HG03521 (cell line): ENCODE data around the gene THRB.

ENCODE experiments used
- ATAC-seq: cut with Tn5 transposase; IDR thresholded peaks from one replicate; pipeline ENCODE4 v1.9.1; 2021; ENCODE audit warnings: mild to moderate bottlenecking, moderate library complexity; ENCODE audit not compliant: unreplicated experiment

Gene THRB

GRCh38 chr3:24492971-24493551 is 1.6 kb downstream of the THRB start:
- ATAC-seq: no peak

GRCh38 chr3:24490151-24490550 is 4.5 kb downstream of the THRB start:
- ATAC-seq: no peak

- ATAC-seq: no peak
These were observed 7.1 kb downstream of the THRB start for GRCh38 chr3:24487325-24488262.

- ATAC-seq: no peak
These were observed 9.1 kb downstream of the THRB start for GRCh38 chr3:24485511-24485910.

GRCh38 chr3:24483873-24484272 is 10.8 kb downstream of the THRB start:
- no peak for ATAC-seq

GRCh38 chr3:24482096-24482705 is 12.4 kb downstream of the THRB start:
- ATAC-seq: no peak

- no peak for ATAC-seq
These were observed 13.5 kb downstream of the THRB start for GRCh38 chr3:24481193-24481592.

- no peak for ATAC-seq
These were observed 14.2 kb downstream of the THRB start for GRCh38 chr3:24480497-24480896.

- ATAC-seq: no peak
These were observed 14.8 kb downstream of the THRB start for GRCh38 chr3:24479816-24480215.

GRCh38 chr3:24476871-24477656 is 17.6 kb downstream of the THRB start:
- ATAC-seq: no peak

- ATAC-seq: no peak
These were observed 18.7 kb downstream of the THRB start for GRCh38 chr3:24475925-24476324.

- ATAC-seq: no peak
These were observed 19.8 kb downstream of the THRB start for GRCh38 chr3:24474862-24475261.

GRCh38 chr3:24472358-24472757 is 22.3 kb downstream of the THRB start:
- ATAC-seq: no peak

- no peak for ATAC-seq
These were observed 23.2 kb downstream of the THRB start for GRCh38 chr3:24471486-24471885.

- ATAC-seq: no peak
These were observed 24.4 kb downstream of the THRB start for GRCh38 chr3:24470277-24470676.

GRCh38 chr3:24464389-24464788 is 30.3 kb downstream of the THRB start:
- ATAC-seq: no peak

GRCh38 chr3:24462737-24463136 is 31.9 kb downstream of the THRB start:
- ATAC-seq: no peak

- ATAC-seq: no peak
These were observed 33.7 kb downstream of the THRB start for GRCh38 chr3:24460974-24461373.

GRCh38 chr3:24457719-24458118 is 36.9 kb downstream of the THRB start:
- ATAC-seq: no peak

- ATAC-seq: no peak
These were observed 39.8 kb downstream of the THRB start for GRCh38 chr3:24454856-24455255.

GRCh38 chr3:24454393-24454792 is 40.3 kb downstream of the THRB start:
- no peak for ATAC-seq
